Kidney (tissue), 14 donors: Measurements from ENCODE around the gene PLAC8. TPM values are rescaled to one million over a fixed set of nuclear protein-coding genes. Genes with fewer than 3 reads are reported as not detected.

Source experiments
- DNase-seq, 5 donors: peaks; one replicate each; pipeline ENCODE4 v3.0.0-alpha.2; 2013 to 2020
- FAIRE-seq: peaks from 2 replicates; lab custom pipeline; 2012; peaks lifted over from hg19 to GRCh38; lab: Jason Lieb, UNC
- H3K27ac ChIP-seq, 2 donors: one replicate each; pipeline ENCODE4 v1.7.0; 2013; ENCODE audit warnings: low read depth in 2 of 2, low read length in 2 of 2, inconsistent platforms in 1 of 2
- H3K27me3 ChIP-seq: one replicate; pipeline ENCODE4 v1.7.1; 2013; ENCODE audit warnings: low read length, inconsistent platforms; ENCODE audit not compliant: control insufficient read depth, insufficient read depth
- H3K36me3 ChIP-seq, 3 donors: one replicate each; pipeline versions ENCODE4 v1.7.0 to v1.7.1; 2013; ENCODE audit warnings: low read length in 3 of 3, control low read depth in 1 of 3, inconsistent platforms in 1 of 3; ENCODE audit not compliant: insufficient read depth in 3 of 3, control insufficient read depth in 2 of 3
- H3K4me1 ChIP-seq, 3 donors: one replicate each; pipeline versions ENCODE4 v1.7.0 to v1.7.1; 2013; ENCODE audit warnings: low read length in 3 of 3, inconsistent platforms in 1 of 3, low read depth in 1 of 3; ENCODE audit not compliant: control insufficient read depth in 2 of 3, insufficient read depth in 2 of 3
- H3K4me3 ChIP-seq, 3 donors: one replicate each; pipeline versions ENCODE4 v1.7.0 to v1.8.1; 2013; ENCODE audit warnings: low read length in 3 of 3, control low read depth in 1 of 3, inconsistent platforms in 1 of 3
- H3K9ac ChIP-seq, 3 donors: one replicate each; pipeline versions ENCODE4 v1.7.0 to v1.7.1; 2013; ENCODE audit warnings: low read length in 3 of 3, control low read depth in 1 of 3, inconsistent platforms in 1 of 3
- H3K9me3 ChIP-seq, 3 donors: one replicate each; pipeline versions ENCODE4 v1.7.0 to v1.7.1; 2013; ENCODE audit warnings: low read length in 3 of 3, control low read depth in 1 of 3, inconsistent platforms in 1 of 3; ENCODE audit not compliant: control insufficient read depth in 2 of 3, insufficient read depth in 1 of 3
- CTCF ChIP-seq: IDR thresholded peaks from 3 replicates; pipeline ENCODE4 v1.5.1; 2012; ENCODE audit warnings: mild to moderate bottlenecking, moderate library complexity, borderline replicate concordance; ENCODE audit not compliant: insufficient read depth; ENCODE audit errors: extremely low read depth
- intact Hi-C: fragments of 100-400 bp; cut with DNase I; formaldehyde crosslinking; loops from one replicate; pipeline ENCODE4 v1.11.1; 2022
- polyA plus RNA-seq: library from polyadenylated mRNA; stranded (reverse); fragments of 350-450 nt; fragmentation: Illumina TruSeq; extraction: RNeasy Lipid Tissue Mini Kit (QIAGEN cat#74804); gene quantifications from one replicate; pipeline ENCODE4 v1.2.3, GENCODE V29; 2014; ENCODE audit warnings: low read depth, low replicate concordance; ENCODE audit not compliant: insufficient read depth
- total RNA-seq: library from RNA; stranded (reverse); fragmentation: NEBNext Ultra II Directional; extraction: Animal tissue kit (Norgen Biotek cat#: 25700); gene quantifications from one replicate; pipeline ENCODE4 v1.2.1, GENCODE V29; 2021
- donor health status: control.
- donor health status: control.
- donor health status: control.
- donor health status: control.
- donor health status: control.
- donor health status: DM: yes; HTN: yes; CAD: no.
- donor health status: Normal renal cell carcinoma (clear cell type).

PLAC8 gene
- total and polyA plus RNA-seq, 2 donors from 2014 or later = 3.6 to 10.3 TPM

GRCh38 chr4:83110223-83110945 is 4.1 kb downstream of the PLAC8 start:
- no peaks in the 10 kb centered on the region for H3K36me3 ChIP-seq
- peak overlapping the region in 1 of 3 donors; percentile 57 for H3K9ac ChIP-seq
- peaks cover 3% of the 10 kb centered on the region for H3K27me3 ChIP-seq
- DNase-seq (peak; percentile 89 to 94 (median 93)), FAIRE-seq (no peak)
- intact Hi-C loops = no loop called here
- H3K4me1 ChIP-seq = peaks cover 0 to 2% (median 0%) of the 10 kb centered on the region in 3 donors
- no peaks in the 10 kb centered on the region for H3K9me3 ChIP-seq
- no peak overlapping the region for H3K27ac ChIP-seq
- TF ChIP-seq CTCF = peak; percentile 52
- H3K4me3 ChIP-seq = peak overlapping the region; percentile 52 to 78 (median 54)

DNA sequence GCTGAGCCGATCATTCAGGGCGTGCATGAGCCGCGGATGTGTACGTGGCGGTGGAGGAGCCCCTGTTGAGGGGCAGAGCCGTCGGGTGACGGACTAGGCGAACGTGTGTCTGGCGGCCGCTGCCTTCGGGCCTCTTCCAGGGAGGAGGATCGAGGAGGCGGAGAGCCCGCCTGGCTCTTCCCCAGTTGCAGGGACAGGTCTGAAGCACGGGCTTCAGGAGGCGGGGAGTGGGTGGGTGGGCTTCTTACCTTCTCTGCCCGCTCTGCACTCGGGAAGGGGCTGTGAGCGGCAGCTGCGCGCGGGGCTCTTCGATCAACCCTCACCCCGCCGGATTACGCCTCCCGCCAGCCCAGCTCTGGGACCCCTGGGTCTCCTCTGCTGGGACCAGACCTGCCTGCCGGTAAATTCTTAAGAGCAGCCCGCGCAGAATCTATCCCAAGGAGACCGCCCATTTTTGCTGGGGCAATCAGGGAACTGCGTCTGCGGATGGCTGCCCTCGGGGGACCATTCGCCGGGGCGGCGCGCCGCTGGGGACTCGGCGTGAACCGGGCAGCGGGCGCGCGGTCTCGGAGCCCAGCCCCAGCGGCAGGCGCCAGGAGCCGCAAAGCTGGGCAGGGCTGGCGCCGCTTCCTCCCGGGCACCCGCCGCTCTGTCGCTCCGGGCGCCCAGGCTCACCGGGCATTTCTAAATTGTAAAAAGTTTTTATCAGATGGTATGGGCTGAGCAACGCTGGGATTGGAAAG is 4.9 kb downstream of the PLAC8 start:
- Histone ChIP-seq H3K4me3 (peak overlapping the region; percentile 26 to 54 (median 52)), H3K9ac (no peak overlapping the region), H3K36me3 (no peaks in the 10 kb centered on the region), H3K9me3 (no peaks in the 10 kb centered on the region), H3K27ac (no peak overlapping the region), H3K4me1 (peaks cover 0 to 2% (median 0%) of the 10 kb centered on the region in 3 donors), H3K27me3 (peaks cover 3% of the 10 kb centered on the region)
- intact Hi-C loops = no loop called here
- TF ChIP-seq CTCF = no peak
- DNase-seq = peak; percentile 66 to 80 (median 70)
- no peak for FAIRE-seq

DNA sequence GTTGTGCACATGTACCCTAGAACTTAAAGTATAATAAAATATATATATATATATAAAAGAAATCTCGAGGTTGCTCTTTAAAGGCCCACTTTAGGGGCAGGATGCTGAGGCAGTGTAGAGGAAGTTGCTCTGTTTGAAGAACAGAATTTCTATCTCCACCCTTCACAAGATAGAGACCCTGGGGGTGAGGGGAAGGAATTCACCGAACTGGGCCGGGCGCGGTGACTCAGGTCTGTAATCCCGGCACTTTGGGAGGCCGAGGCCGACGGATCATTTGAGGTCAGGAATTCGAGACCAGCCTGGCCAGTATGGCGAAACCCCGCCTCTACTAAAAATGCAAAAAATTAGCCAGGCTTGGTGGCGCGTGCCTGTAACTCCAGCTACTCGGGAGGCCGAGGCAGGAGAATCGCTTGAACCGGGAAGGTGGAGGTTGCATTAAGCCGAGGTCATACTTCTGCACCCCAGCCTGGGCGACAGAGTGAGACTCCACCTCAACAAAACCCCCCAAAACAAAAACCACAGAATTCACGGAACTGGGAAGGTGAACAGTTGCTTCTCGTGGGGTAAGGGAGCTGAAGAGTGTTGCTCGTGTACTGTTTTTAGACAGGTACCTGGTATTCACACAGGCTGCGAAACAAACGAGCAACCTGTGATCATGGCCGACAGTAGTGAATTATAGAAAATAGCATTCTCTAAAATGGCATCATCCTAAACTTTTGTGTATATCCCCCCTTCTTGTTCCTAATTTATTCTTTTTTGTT is 6.2 kb downstream of the PLAC8 start:
- intact Hi-C loops = no loop called here
- TF ChIP-seq CTCF = no peak
- H3K4me3 ChIP-seq = no peak overlapping the region
- H3K27ac ChIP-seq = no peak overlapping the region
- H3K27me3 ChIP-seq = peaks cover 3% of the 10 kb centered on the region
- H3K9ac ChIP-seq = no peak overlapping the region
- H3K36me3 ChIP-seq = no peaks in the 10 kb centered on the region
- no peak for FAIRE-seq
- H3K9me3 ChIP-seq = no peaks in the 10 kb centered on the region
- H3K4me1 ChIP-seq = peaks cover 0 to 2% (median 0%) of the 10 kb centered on the region in 3 donors
- DNase-seq = no peak
